ENCODE results near the gene MALAT1. TPM values are rescaled to one million over a fixed set of nuclear protein-coding genes. Genes with fewer than 3 reads are reported as not detected.
"Not testable (repeated sequence)": the region's sequence is repeated elsewhere in the genome, so short reads cannot be mapped to it uniquely, and the experiment has no call there.

The MALAT1 gene
- total and polyA plus RNA-seq, 10 of the 15 experiments (the other 5 are each of a cell fraction or from before 2014, with no cell fraction given), result 448 to 8,160 (median 2,019) TPM

- peak; percentile 43 for TF ChIP-seq BCL3 (IDR thresholded peaks at IDR 0.05; ENCODE audit: borderline replicate concordance, insufficient read depth, low read depth, low read length, poor library complexity, severe bottlenecking)
- TF ChIP-seq SKIL (IDR thresholded peaks at IDR 0.05; ENCODE audit: low read depth, poor library complexity, severe bottlenecking), result peak; percentile 61
- TF ChIP-seq JUNB (IDR thresholded peaks at IDR 0.05), result 0 out of 2 replicates have a peak, but pooled peaks have one; percentile 31
- no peak for TF ChIP-seq CHD2 (IDR thresholded peaks at IDR 0.05; ENCODE audit: borderline replicate concordance, low read depth, low read length)
- TF ChIP-seq NFIC (IDR thresholded peaks at IDR 0.05; ENCODE audit: low read depth, low read length), result peak; percentile 45; the same call in 1 of the 2 replicates
- TF ChIP-seq GATAD2B (conservative IDR thresholded peaks at IDR 0.05; ENCODE audit: low read depth), result 0 out of 2 replicates have a peak, but pooled peaks have one; percentile 30
- TF ChIP-seq MTA2 (IDR thresholded peaks at IDR 0.05; ENCODE audit: low read depth), result peak; percentile 27; the same call in 1 of the 2 replicates
- TF ChIP-seq RCOR1 (conservative IDR thresholded peaks at IDR 0.05; ENCODE audit: low read depth, low read length), result no peak
Observed at GRCh38 chr11:65459552-65459951, 39.3 kb upstream of the MALAT1 start (continued).

- SMC1A ChIA-PET (ENCODE audit: uncharacterized antibody, unreplicated experiment), result interaction anchor here (0.6 to 11.9 kb wide), 5 partner anchors 8 to 77 kb away, joined by 3 to 232 read pairs (median 4); partner anchors contain the start of gene NEAT1
- RAD21 ChIA-PET (ENCODE audit: unreplicated experiment), result interaction anchor here (1.5 to 11.0 kb wide), 3 partner anchors 11 to 46 kb away, joined by 3 to 224 read pairs (median 179); partner anchors contain the start of gene NEAT1
- POLR2A ChIA-PET, result interaction anchor here (0.6 to 4.2 kb wide), 8 partner anchors 10 to 87 kb away, joined by 3 to 34 read pairs (median 4); partner anchors contain the start of gene NEAT1
- FAIRE-seq; H3K4me2 ChIP-seq (ENCODE audit: control insufficient read depth, insufficient read depth); ATAC-seq; H3K9me3 ChIP-seq (replicated peaks; ENCODE audit: control insufficient read depth, insufficient read depth, low read length); DNase-seq (ENCODE audit: low read depth, low spot score); H2AFZ ChIP-seq (ENCODE audit: control insufficient read depth, low read depth, low read length); H3K4me3 ChIP-seq; H3K79me2 ChIP-seq (ENCODE audit: control insufficient read depth, insufficient read depth, low read length); H3K27ac ChIP-seq (ENCODE audit: control insufficient read depth, insufficient read depth); in situ Hi-C loops (cut with MboI); H3K4me1 ChIP-seq (ENCODE audit: control insufficient read depth, insufficient read depth, low read length); H4K20me1 ChIP-seq (ENCODE audit: control insufficient read depth, insufficient read depth); intact Hi-C loops (cut with micrococcal nuclease; ENCODE audit: unreplicated experiment); H3K9ac ChIP-seq (ENCODE audit: control insufficient read depth, insufficient read depth, low read length); BruUV-seq (replicated peaks); H3K27me3 ChIP-seq (replicated peaks in 1 of 2; ENCODE audit: control insufficient read depth in 2 of 2, insufficient read depth in 2 of 2, low read length in 1 of 2); H3K36me3 ChIP-seq (ENCODE audit: control insufficient read depth in 2 of 2, insufficient read depth in 2 of 2, low read length in 1 of 2): not testable (repeated sequence)
- CTCF ChIA-PET, result interaction anchor here (1.0 to 17.2 kb wide), 7 partner anchors 11 to 98 kb away, joined by 3 to 362 read pairs (median 4); partner anchors contain the start of genes NEAT1 and SLC25A45
- 96% methylated on average over 17 of the region's 18 CpGs for WGBS (ENCODE audit: insufficient coverage, insufficient replicate concordance, low lambda C conversion rate, missing lambda C conversion rate)
Observed at GRCh38 chr11:65465471-65465870, 33.4 kb upstream of the MALAT1 start.

Data from GM12878 (cell line).